Erythroblast (primary cell): ENCODE measurements around the gene ETV3.

ENCODE experiments used
- GATA1 ChIP-seq: IDR thresholded peaks from 2 replicates; pipeline ENCODE4 v1.6.1; 2011; ENCODE audit warnings: low read depth, mild to moderate bottlenecking, control low read depth, low read length, moderate library complexity
- POLR2A ChIP-seq: IDR thresholded peaks from 2 replicates; pipeline ENCODE4 v1.6.1; 2011; ENCODE audit warnings: mild to moderate bottlenecking, low read length

- no peak for TF ChIP-seq POLR2A
- no peak for TF ChIP-seq GATA1
Measured at GRCh38 chr1:157156058-157156541, 17.9 kb upstream of the ETV3 start.
